ENCODE results near the gene DSE.

- TF ChIP-seq SMC3 (conservative IDR thresholded peaks at IDR 0.05; ENCODE audit: poor library complexity) (no peak), CTCF (IDR thresholded peaks at IDR 0.05; ENCODE audit: poor library complexity, severe bottlenecking) (no peak), EZH2 (IDR thresholded peaks at IDR 0.05; ENCODE audit: borderline replicate concordance, insufficient read depth, low read length, poor library complexity, severe bottlenecking) (no peak), REST (IDR thresholded peaks at IDR 0.05; ENCODE audit: borderline replicate concordance) (no peak), TAF1 (IDR thresholded peaks at IDR 0.05; ENCODE audit: low read depth) (no peak), RAD21 (conservative IDR thresholded peaks at IDR 0.05) (no peak)
Measured at GRCh38 chr6:116379764-116380163, 9.0 kb downstream of the DSE start.

Data from neural cell (in vitro differentiated cells).